ENCODE results near the gene PLCG1.

The PLCG1 gene

DNA sequence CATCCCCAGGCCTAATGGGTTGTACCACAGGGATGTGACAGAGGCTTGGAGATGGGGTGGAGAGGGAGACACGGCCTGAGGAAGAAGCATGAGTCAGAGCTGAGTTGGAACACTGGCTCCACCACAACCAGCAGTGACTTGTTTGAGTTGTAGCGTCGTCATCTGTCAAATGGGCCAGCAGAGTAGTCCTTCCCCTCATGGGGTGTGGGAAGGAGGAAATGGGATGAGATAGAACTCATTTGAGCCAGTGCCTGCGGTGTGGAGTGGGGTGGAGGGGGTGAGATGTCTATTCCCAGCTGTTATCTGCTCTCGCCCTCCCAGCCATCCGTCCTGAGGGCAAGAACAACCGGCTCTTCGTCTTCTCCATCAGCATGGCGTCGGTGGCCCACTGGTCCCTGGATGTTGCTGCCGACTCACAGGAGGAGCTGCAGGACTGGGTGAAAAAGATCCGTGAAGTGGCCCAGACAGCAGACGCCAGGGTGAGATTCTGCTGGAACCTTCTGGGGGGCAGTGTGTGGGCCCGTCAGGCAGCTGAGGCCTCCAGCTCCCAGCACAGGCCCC lies 32.5 kb downstream of the PLCG1 start:
- peaks cover 12% of the 10 kb centered on the region for H3K4me1 Mint-ChIP-seq
- H3K27ac Mint-ChIP-seq = no peak overlapping the region
- no peak overlapping the region for H3K4me3 Mint-ChIP-seq
- no peak for TF ChIP-seq CTCF (IDR thresholded peaks at IDR 0.05; ENCODE audit: unreplicated experiment in 3 of 3)
- H3K36me3 Mint-ChIP-seq (ENCODE audit: low read depth) = peaks cover 82% of the 10 kb centered on the region
- no peaks in the 10 kb centered on the region for H3K9me3 Mint-ChIP-seq
- no peaks in the 10 kb centered on the region for H3K27me3 Mint-ChIP-seq (ENCODE audit: low read depth)

GRCh38 chr20:41170386-41171105 lies 33.2 kb downstream of the PLCG1 start:
- no peak for TF ChIP-seq CTCF (IDR thresholded peaks at IDR 0.05; ENCODE audit: unreplicated experiment in 3 of 3)
- Mint-ChIP-seq H3K27ac (peak overlapping the region in 1 of 3 experiments; percentile 2), H3K27me3 (ENCODE audit: low read depth) (no peaks in the 10 kb centered on the region), H3K4me1 (peaks cover 15% of the 10 kb centered on the region), H3K9me3 (no peaks in the 10 kb centered on the region), H3K4me3 (no peak overlapping the region), H3K36me3 (ENCODE audit: low read depth) (peaks cover 82% of the 10 kb centered on the region)

GRCh38 chr20:41171736-41172295 lies 34.5 kb downstream of the PLCG1 start:
- Mint-ChIP-seq H3K4me3 (no peak overlapping the region), H3K4me1 (peaks cover 15% of the 10 kb centered on the region), H3K9me3 (no peaks in the 10 kb centered on the region), H3K27ac (peak overlapping the region in 2 of 3 experiments; percentile 25 to 52), H3K27me3 (ENCODE audit: low read depth) (no peaks in the 10 kb centered on the region), H3K36me3 (ENCODE audit: low read depth) (peaks cover 81% of the 10 kb centered on the region)
- no peak for TF ChIP-seq CTCF (IDR thresholded peaks at IDR 0.05; ENCODE audit: unreplicated experiment in 3 of 3)

DNA sequence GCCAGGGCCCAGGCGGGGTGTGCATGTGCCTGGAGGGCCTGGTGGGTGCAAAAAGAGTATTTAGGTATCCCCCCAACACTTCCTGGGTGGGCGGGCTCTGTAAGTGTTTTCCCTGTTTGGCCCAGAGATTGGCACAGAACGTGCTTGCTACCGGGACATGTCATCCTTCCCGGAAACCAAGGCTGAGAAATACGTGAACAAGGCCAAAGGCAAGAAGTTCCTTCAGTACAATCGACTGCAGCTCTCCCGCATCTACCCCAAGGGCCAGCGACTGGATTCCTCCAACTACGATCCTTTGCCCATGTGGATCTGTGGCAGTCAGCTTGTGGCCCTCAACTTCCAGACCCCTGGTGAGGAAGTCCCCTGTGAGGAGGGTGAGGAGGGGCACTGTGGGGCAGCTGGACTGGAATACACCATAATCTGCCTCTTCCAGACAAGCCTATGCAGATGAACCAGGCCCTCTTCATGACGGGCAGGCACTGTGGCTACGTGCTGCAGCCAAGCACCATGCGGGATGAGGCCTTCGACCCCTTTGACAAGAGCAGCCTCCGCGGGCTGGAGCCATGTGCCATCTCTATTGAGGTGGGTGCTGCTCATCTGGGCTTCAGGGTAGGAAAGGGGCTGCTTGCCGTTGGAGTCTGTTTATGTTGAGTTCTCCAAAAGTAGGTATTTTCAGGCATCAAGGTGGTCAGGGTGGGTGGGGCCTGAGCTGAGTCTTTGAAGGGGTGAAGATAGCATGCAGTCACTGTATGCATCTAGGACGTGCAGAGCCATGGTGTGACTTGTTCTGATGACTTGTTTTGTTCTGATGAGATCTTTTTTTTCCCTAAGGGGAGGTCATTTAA lies 35.2 kb downstream of the PLCG1 start:
- Mint-ChIP-seq H3K4me1 (peaks cover 15% of the 10 kb centered on the region), H3K4me3 (no peak overlapping the region), H3K27me3 (ENCODE audit: low read depth) (no peaks in the 10 kb centered on the region), H3K27ac (peak overlapping the region; percentile 33 to 78 (median 70)), H3K9me3 (no peaks in the 10 kb centered on the region), H3K36me3 (ENCODE audit: low read depth) (peaks cover 80% of the 10 kb centered on the region)
- TF ChIP-seq CTCF (IDR thresholded peaks at IDR 0.05; ENCODE audit: unreplicated experiment in 3 of 3) = no peak

DNA sequence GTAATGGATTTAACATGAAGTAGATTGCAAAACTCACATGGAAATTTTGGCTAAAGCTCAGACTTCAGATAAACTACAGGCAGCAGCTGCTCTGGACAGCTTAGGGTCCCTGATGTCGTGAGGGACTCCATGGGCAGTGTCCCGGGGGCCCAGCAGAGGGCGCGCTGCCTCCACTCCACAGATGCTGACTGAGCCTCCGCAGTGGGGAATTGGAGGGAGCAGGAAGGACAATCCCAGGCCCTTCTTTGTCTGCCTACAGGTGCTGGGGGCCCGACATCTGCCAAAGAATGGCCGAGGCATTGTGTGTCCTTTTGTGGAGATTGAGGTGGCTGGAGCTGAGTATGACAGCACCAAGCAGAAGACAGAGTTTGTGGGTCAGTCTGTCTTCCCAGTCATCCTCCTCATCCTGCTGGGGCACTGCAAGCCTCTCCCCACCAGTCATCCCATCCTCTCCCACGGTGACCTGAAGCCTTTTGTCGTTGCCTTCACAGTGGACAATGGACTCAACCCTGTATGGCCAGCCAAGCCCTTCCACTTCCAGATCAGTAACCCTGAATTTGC lies 35.9 kb downstream of the PLCG1 start:
- H3K36me3 Mint-ChIP-seq (ENCODE audit: low read depth) = peaks cover 87% of the 10 kb centered on the region
- no peaks in the 10 kb centered on the region for H3K27me3 Mint-ChIP-seq (ENCODE audit: low read depth)
- H3K27ac Mint-ChIP-seq = peak overlapping the region; percentile 33 to 78 (median 70)
- peaks cover 15% of the 10 kb centered on the region for H3K4me1 Mint-ChIP-seq
- H3K9me3 Mint-ChIP-seq = no peaks in the 10 kb centered on the region
- peak; percentile 90 to 94 (median 93) for TF ChIP-seq CTCF (IDR thresholded peaks at IDR 0.05; ENCODE audit: unreplicated experiment in 3 of 3)
- H3K4me3 Mint-ChIP-seq = no peak overlapping the region

Data from nephron (organoid).